Glutamatergic neuron (in vitro differentiated cells): ENCODE measurements around the gene FAM229A. TPM values are rescaled to one million over a fixed set of nuclear protein-coding genes. Genes with fewer than 3 reads are reported as not detected.

ENCODE experiments used
- DNase-seq: peaks from one replicate; pipeline ENCODE4 v3.0.0; 2022
- H3K27ac Mint-ChIP-seq: one replicate; pipeline ENCODE4 v1.8.0; 2020; ENCODE audit warnings: mild to moderate bottlenecking, mixed read lengths, inconsistent platforms; ENCODE audit not compliant: unreplicated experiment
- H3K27me3 Mint-ChIP-seq: one replicate; pipeline ENCODE4 v1.8.0; 2020; ENCODE audit warnings: mild to moderate bottlenecking, moderate library complexity, mixed read lengths, inconsistent platforms; ENCODE audit not compliant: unreplicated experiment
- H3K36me3 Mint-ChIP-seq: one replicate; pipeline ENCODE4 v1.8.0; 2020; ENCODE audit warnings: mild to moderate bottlenecking, mixed read lengths, inconsistent platforms; ENCODE audit not compliant: unreplicated experiment
- H3K4me1 Mint-ChIP-seq: one replicate; pipeline ENCODE4 v1.8.0; 2020; ENCODE audit warnings: mild to moderate bottlenecking, low read depth, mixed read lengths, inconsistent platforms; ENCODE audit not compliant: unreplicated experiment
- H3K4me3 Mint-ChIP-seq: one replicate; pipeline ENCODE4 v1.8.0; 2020; ENCODE audit warnings: mild to moderate bottlenecking, mixed read lengths, inconsistent platforms; ENCODE audit not compliant: unreplicated experiment
- H3K9me3 Mint-ChIP-seq: one replicate; pipeline ENCODE4 v1.8.0; 2020; ENCODE audit warnings: mild to moderate bottlenecking, moderate library complexity, mixed read lengths, inconsistent platforms; ENCODE audit not compliant: unreplicated experiment
- total RNA-seq: library from RNA; stranded (reverse); fragmentation: NEBNext Ultra II Directional; extraction: Animal tissue kit (Norgen Biotek cat#: 25700); gene quantifications from one replicate; pipeline ENCODE4 v1.2.1, GENCODE V29; 2021; ENCODE audit not compliant: unreplicated experiment
- TF ChIP-seq, protein P1 (sequence below): fragments of 200-600 bp; sonication (generic); IDR thresholded peaks from one replicate; pipeline ENCODE4 v1.5.0; 2021; ENCODE audit not compliant: partially characterized antibody, unreplicated experiment

FAM229A gene
- total RNA-seq, 1 donor from 2014 or later, result 21.8 TPM

- TF ChIP-seq, protein P1, sequence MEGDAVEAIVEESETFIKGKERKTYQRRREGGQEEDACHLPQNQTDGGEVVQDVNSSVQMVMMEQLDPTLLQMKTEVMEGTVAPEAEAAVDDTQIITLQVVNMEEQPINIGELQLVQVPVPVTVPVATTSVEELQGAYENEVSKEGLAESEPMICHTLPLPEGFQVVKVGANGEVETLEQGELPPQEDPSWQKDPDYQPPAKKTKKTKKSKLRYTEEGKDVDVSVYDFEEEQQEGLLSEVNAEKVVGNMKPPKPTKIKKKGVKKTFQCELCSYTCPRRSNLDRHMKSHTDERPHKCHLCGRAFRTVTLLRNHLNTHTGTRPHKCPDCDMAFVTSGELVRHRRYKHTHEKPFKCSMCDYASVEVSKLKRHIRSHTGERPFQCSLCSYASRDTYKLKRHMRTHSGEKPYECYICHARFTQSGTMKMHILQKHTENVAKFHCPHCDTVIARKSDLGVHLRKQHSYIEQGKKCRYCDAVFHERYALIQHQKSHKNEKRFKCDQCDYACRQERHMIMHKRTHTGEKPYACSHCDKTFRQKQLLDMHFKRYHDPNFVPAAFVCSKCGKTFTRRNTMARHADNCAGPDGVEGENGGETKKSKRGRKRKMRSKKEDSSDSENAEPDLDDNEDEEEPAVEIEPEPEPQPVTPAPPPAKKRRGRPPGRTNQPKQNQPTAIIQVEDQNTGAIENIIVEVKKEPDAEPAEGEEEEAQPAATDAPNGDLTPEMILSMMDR, result no peak
- H3K9me3 Mint-ChIP-seq, result peaks cover 16% of the 10 kb centered on the region
- peak overlapping the region; percentile 100 for H3K4me3 Mint-ChIP-seq
- peaks cover 10% of the 10 kb centered on the region for H3K4me1 Mint-ChIP-seq
- H3K36me3 Mint-ChIP-seq, result no peaks in the 10 kb centered on the region
- peaks cover 13% of the 10 kb centered on the region for H3K27me3 Mint-ChIP-seq
- H3K27ac Mint-ChIP-seq, result peak overlapping the region; percentile 99
- no peak for DNase-seq
Observed at GRCh38 chr1:32394890-32395432, 32.7 kb upstream of the FAM229A start.

DNA sequence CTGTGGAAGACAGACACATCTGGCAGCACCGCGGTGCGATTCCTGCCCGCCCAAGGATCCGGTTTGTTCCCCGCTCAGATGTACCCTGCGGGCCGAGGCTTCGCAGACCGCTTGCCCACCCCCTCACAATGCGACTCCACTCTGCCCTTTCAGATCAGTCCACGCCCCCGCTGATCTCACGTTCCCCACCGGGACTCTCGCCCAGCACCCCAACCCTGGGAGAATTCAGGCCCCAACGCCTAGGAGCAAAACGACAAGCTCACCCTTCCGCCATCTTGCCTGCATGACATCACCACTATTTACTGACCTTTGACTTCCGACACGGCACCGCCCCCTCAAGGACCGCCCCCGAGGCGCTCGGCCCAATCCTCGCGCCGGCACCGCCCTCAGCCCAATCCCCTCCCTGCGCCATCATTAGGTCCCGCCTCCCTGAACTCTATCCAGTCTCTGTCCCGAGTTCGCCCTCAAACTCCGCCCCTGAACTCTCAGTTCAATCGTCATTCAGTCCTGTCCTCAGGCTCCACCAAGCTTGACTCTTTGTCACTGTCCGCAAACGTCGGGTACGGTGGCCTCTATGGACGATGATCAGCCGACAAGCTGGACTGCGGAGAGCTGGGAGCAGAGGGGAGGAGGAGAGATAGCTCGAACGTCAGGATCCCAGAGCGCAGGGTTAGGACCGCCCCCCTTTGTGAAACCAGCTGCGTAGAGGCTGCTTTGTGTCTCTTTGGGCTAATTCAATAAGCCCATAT, 32.0 kb upstream of the FAM229A start, which contains the start of gene BSDC1:
Gene BSDC1 (minus strand): TSS at position 301 of the 749 bp plus-strand sequence. CDS start 27 bp downstream, at position 274.
- H3K36me3 Mint-ChIP-seq, result no peaks in the 10 kb centered on the region
- DNase-seq, result peak; percentile 99
- peaks cover 10% of the 10 kb centered on the region for H3K4me1 Mint-ChIP-seq
- TF ChIP-seq, protein P1, result no peak
- H3K9me3 Mint-ChIP-seq, result peaks cover 16% of the 10 kb centered on the region
- H3K27me3 Mint-ChIP-seq, result peaks cover 13% of the 10 kb centered on the region
- peak within 1 kb of the TSS; percentile 99 for H3K27ac Mint-ChIP-seq
- H3K4me3 Mint-ChIP-seq, result peak within 1 kb of the TSS; percentile 100

DNA sequence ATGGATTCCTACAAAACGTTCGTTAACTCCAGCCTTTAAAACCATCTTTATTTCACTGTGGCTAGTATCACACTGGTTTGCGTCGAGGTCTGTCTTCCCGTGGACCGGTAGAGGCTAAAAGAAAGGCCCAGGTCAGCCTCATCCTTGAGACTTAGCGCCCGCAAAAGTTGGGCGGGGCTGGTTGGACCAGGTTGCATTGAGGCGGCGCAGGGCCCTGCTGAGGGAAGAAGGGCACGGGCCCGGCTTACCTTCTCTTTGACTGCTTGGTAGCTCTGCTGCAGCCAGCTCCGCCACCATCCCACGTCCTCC, 31.5 kb upstream of the FAM229A start:
- peak; percentile 67 for DNase-seq
- peaks cover 10% of the 10 kb centered on the region for H3K4me1 Mint-ChIP-seq
- H3K9me3 Mint-ChIP-seq, result peaks cover 16% of the 10 kb centered on the region
- TF ChIP-seq, protein P1, result no peak
- H3K27ac Mint-ChIP-seq, result peak overlapping the region; percentile 99
- H3K4me3 Mint-ChIP-seq, result peak overlapping the region; percentile 100
- peaks cover 13% of the 10 kb centered on the region for H3K27me3 Mint-ChIP-seq
- H3K36me3 Mint-ChIP-seq, result no peaks in the 10 kb centered on the region

GRCh38 chr1:32393136-32393535, 30.9 kb upstream of the FAM229A start:
- no peak for DNase-seq
- H3K36me3 Mint-ChIP-seq, result no peaks in the 10 kb centered on the region
- H3K9me3 Mint-ChIP-seq, result peaks cover 16% of the 10 kb centered on the region
- peaks cover 10% of the 10 kb centered on the region for H3K27me3 Mint-ChIP-seq
- peaks cover 10% of the 10 kb centered on the region for H3K4me1 Mint-ChIP-seq
- TF ChIP-seq, protein P1, result no peak
- H3K27ac Mint-ChIP-seq, result peak overlapping the region; percentile 99
- H3K4me3 Mint-ChIP-seq, result peak overlapping the region; percentile 100

- TF ChIP-seq, protein P1, result no peak
- DNase-seq, result no peak
- Mint-ChIP-seq H3K9me3 (peaks cover 16% of the 10 kb centered on the region), H3K27me3 (peaks cover 10% of the 10 kb centered on the region), H3K36me3 (no peaks in the 10 kb centered on the region), H3K27ac (no peak overlapping the region), H3K4me3 (peak overlapping the region; percentile 100), H3K4me1 (peaks cover 10% of the 10 kb centered on the region)
Observed at GRCh38 chr1:32392325-32392724, 30.0 kb upstream of the FAM229A start.
